ENCODE measurements around the gene BCR. TPM values are rescaled to one million over a fixed set of nuclear protein-coding genes. Genes with fewer than 3 reads are reported as not detected.

Gene BCR
- total and polyA plus RNA-seq, 2 of the 8 experiments (the other 6 are each of a cell fraction or from before 2014, with no cell fraction given) = 66.7 to 130 TPM

- no peak overlapping the region for H3K18ac ChIP-seq (ENCODE audit: extremely low read depth, low read length)
- no peak overlapping the region for H3K4me2 ChIP-seq (ENCODE audit: insufficient read depth in 1 of 2, low read depth in 2 of 2, low read length in 2 of 2)
- H2BK15ac ChIP-seq (ENCODE audit: low read length) = no peak overlapping the region; the same call in 1 of the 2 replicates
- H3K56ac ChIP-seq (replicated peaks; ENCODE audit: insufficient read length, low read depth, low read length) = no peak overlapping the region
- H3K36me3 ChIP-seq (ENCODE audit: control insufficient read depth in 2 of 4, insufficient read depth in 4 of 4, low read length in 3 of 4) = no peaks in the 10 kb centered on the region
- ChIA-PET CTCF (ENCODE audit: partially characterized antibody) (interaction anchor here (1.1 to 4.2 kb wide), 5 partner anchors 12 to 690 kb away, joined by 3 to 13 read pairs (median 3); no protein-coding TSS in a partner anchor), POLR2A (ENCODE audit: partially characterized antibody) (no interaction called here)
- H3K4ac ChIP-seq (replicated peaks; ENCODE audit: insufficient read length, low read depth, low read length) = no peak overlapping the region
- no peak overlapping the region for H4K5ac ChIP-seq (ENCODE audit: insufficient read length, low read depth, low read length)
- H3K23me2 ChIP-seq (ENCODE audit: low read depth, low read length) = no peaks in the 10 kb centered on the region
- no peak overlapping the region for H3K23ac ChIP-seq (ENCODE audit: insufficient read length)
- H3K14ac ChIP-seq (ENCODE audit: insufficient read length) = no peak overlapping the region
- no peaks in the 10 kb centered on the region for H3K9me3 ChIP-seq (ENCODE audit: insufficient read depth in 2 of 2, low read depth in 1 of 2, low read length in 1 of 2)
- H3K79me1 ChIP-seq (ENCODE audit: low read depth, low read length) = no peaks in the 10 kb centered on the region
- H2AFZ ChIP-seq (ENCODE audit: low read length) = no peak overlapping the region
- H2BK20ac ChIP-seq (ENCODE audit: low read length) = no peak overlapping the region
- H4K20me1 ChIP-seq (replicated peaks in 1 of 2; ENCODE audit: control insufficient read depth in 1 of 2, insufficient read depth in 2 of 2, low read length in 2 of 2) = no peaks in the 10 kb centered on the region
- no peak for TF ChIP-seq MAFK (IDR thresholded peaks at IDR 0.05; ENCODE audit: low read depth, low read length)
- no peak for TF ChIP-seq POLR2A (IDR thresholded peaks at IDR 0.05; ENCODE audit: control extremely low read depth in 1 of 2, low read depth in 2 of 2, low read length in 2 of 2)
- TF ChIP-seq KDM1A (IDR thresholded peaks at IDR 0.05; ENCODE audit: borderline replicate concordance, low read length) = no peak
- TF ChIP-seq SP4 (IDR thresholded peaks at IDR 0.05; ENCODE audit: low read length) = no peak
- no peak for TF ChIP-seq RNF2 (IDR thresholded peaks at IDR 0.05; ENCODE audit: borderline replicate concordance, low read depth, low read length, missing control alignments, poor library complexity, severe bottlenecking)
- no peak for TF ChIP-seq CEBPB (IDR thresholded peaks at IDR 0.05; ENCODE audit: low read depth, low read length)
- no peak for TF ChIP-seq TAF1 (IDR thresholded peaks at IDR 0.05; ENCODE audit: low read depth, low read length)
- TF ChIP-seq CBX8 (IDR thresholded peaks at IDR 0.05; ENCODE audit: borderline replicate concordance, low read depth, low read length) = no peak
- H2BK120ac ChIP-seq (replicated peaks; ENCODE audit: low read depth, low read length) = no peak overlapping the region
- H3K79me2 ChIP-seq (ENCODE audit: control insufficient read depth in 1 of 2, insufficient read depth in 2 of 2, low read length in 2 of 2) = no peaks in the 10 kb centered on the region
- H2AK5ac ChIP-seq (ENCODE audit: low read depth, low read length) = no peak overlapping the region
- WGBS, 2 experiments (ENCODE audit: extremely low coverage in 1 of 2, insufficient coverage in 1 of 2, insufficient read length in 1 of 2, insufficient replicate concordance in 2 of 2, low coverage in 1 of 2, low lambda C conversion rate in 2 of 2, missing lambda C conversion rate in 1 of 2) = 93% methylated on average over 14 of the region's 16 CpGs; no CpG with 5 or more reads in 1 of the 2 experiments
- H2BK5ac ChIP-seq (ENCODE audit: low read depth, low read length) = no peak overlapping the region
- FAIRE-seq (no peak), DNase-seq (ENCODE audit: low read depth in 1 of 2, low spot score in 2 of 2) (no peak)
- no peak overlapping the region for H4K91ac ChIP-seq (replicated peaks; ENCODE audit: insufficient read length, low read length)
- H4K8ac ChIP-seq (ENCODE audit: extremely low read depth, insufficient read depth, low read length) = no peak overlapping the region
- peaks cover 0 to 1% (median 0%) of the 10 kb centered on the region in 4 experiments; a peak in 3 of 7 replicates for H3K27me3 ChIP-seq (replicated peaks in 1 of 4; ENCODE audit: control insufficient read depth in 3 of 4, extremely low read depth in 1 of 4, insufficient read depth in 3 of 4, low read length in 3 of 4)
- H3K4me1 ChIP-seq (replicated peaks in 1 of 4; ENCODE audit: control insufficient read depth in 3 of 4, insufficient read depth in 4 of 4, low read length in 3 of 4) = peaks cover 0 to 23% (median 10%) of the 10 kb centered on the region in 4 experiments; a peak in 5 of 7 replicates
- H3K27ac ChIP-seq (ENCODE audit: low read depth, low read length) = no peak overlapping the region
- no peak overlapping the region for H3K4me3 ChIP-seq (ENCODE audit: extremely low read depth in 1 of 4, insufficient read depth in 2 of 4, low read depth in 3 of 4, low read length in 4 of 4)
- H3K9ac ChIP-seq (replicated peaks in 1 of 4; ENCODE audit: extremely low read depth in 1 of 4, low read depth in 3 of 4, low read length in 3 of 4) = no peak overlapping the region
- H2BK12ac ChIP-seq (ENCODE audit: low read depth, low read length) = no peak overlapping the region
Measured at GRCh38 chr22:23151827-23152226, 28.5 kb upstream of the BCR start.

Measured in H1 (cell line).